Left lobe of liver (tissue), 2 donors: ENCODE results near the gene VWA8. TPM values are rescaled to one million over a fixed set of nuclear protein-coding genes. Genes with fewer than 3 reads are reported as not detected.
A peak's percentile ranks its signal among the peaks of the same experiment; 100 is the strongest.
"Not testable (repeated sequence)": the region's sequence is repeated elsewhere in the genome, so short reads cannot be mapped to it uniquely, and the experiment has no call there.

Experiments
- ATAC-seq: fragments of 200-7000 bp; cut with Tn5 transposase; one replicate; pipeline ENCODE4 v1.9.1; 2020; ENCODE audit warnings: mild to moderate bottlenecking, moderate library complexity
- DNase-seq: peaks from one replicate; pipeline ENCODE4 v3.0.0-alpha.2; 2020; ENCODE audit warnings: low spot score
- total RNA-seq: library from RNA; stranded (reverse); gene quantifications from one replicate; pipeline ENCODE4 v1.2.1, GENCODE V29; 2021
- donor health status: DM: no; HTN: no; CAD: no; lungs with moderate emphysema.
- donor health status: DM: no; HTN: yes; CAD: no.

Gene VWA8
- total RNA-seq, 1 donor from 2014 or later, result 24.8 TPM

- DNase-seq (no peak), ATAC-seq (no peak)
Observed at GRCh38 chr13:41624041-41624440, 336.9 kb downstream of the VWA8 start.

- DNase-seq, result no peak
- ATAC-seq, result peak; percentile 39
Observed at GRCh38 chr13:41622432-41623429, 338.2 kb downstream of the VWA8 start.

DNA sequence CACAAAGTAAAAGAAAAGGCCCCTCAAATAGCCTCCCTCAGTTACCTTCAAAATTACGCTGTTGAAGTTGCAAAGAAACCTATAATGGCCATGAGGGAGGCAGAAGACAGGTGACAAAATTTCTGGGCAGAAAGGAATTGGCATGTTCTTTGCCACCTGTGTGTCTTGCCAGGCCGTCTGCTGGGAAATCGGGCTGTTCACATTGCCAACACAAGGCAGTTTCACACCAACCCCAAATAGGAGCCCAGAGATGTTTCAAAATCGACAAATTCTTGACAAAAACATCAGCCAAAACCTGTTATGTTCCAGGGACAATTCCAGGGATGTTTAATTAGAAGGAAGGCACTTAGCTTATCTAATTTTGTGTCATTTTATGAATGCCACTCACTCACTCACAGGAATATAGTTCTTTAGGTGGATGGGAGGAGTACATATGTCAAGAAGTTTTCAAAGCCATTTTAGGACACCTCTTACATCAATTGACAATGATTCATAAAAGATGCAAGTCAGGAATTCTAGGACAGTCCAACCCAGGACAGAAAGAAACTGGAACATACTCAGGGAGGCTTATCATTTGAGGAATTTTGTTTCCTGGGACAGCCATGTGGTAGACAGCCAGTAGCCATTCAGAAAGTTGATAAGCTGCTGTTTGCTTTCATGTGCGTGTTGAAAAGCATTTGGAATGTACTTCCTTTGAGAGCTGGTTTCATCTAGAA is 339.0 kb downstream of the VWA8 start:
- ATAC-seq (peak; percentile 90), DNase-seq (peak; percentile 58)

GRCh38 chr13:41617633-41618032 is 343.3 kb downstream of the VWA8 start:
- ATAC-seq, DNase-seq: not testable (repeated sequence)

GRCh38 chr13:41616151-41616550 is 344.8 kb downstream of the VWA8 start:
- ATAC-seq (no peak), DNase-seq (no peak)

DNA sequence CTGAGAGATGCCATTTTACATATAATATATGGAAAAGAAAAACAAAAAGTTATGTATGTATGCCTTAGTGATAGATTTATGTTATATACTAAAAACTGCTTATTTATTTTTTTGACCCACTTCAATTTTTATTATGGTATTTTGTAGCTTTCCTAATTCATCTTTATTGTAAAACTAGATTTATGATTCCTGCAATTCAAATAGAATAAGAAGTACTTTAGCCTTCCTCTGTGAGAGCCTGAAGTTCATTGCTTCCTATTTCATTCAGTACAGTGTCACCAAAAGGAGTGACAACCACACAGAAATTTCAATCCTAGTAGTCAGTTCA is 345.4 kb downstream of the VWA8 start:
- ATAC-seq, result no peak
- no peak for DNase-seq

DNA sequence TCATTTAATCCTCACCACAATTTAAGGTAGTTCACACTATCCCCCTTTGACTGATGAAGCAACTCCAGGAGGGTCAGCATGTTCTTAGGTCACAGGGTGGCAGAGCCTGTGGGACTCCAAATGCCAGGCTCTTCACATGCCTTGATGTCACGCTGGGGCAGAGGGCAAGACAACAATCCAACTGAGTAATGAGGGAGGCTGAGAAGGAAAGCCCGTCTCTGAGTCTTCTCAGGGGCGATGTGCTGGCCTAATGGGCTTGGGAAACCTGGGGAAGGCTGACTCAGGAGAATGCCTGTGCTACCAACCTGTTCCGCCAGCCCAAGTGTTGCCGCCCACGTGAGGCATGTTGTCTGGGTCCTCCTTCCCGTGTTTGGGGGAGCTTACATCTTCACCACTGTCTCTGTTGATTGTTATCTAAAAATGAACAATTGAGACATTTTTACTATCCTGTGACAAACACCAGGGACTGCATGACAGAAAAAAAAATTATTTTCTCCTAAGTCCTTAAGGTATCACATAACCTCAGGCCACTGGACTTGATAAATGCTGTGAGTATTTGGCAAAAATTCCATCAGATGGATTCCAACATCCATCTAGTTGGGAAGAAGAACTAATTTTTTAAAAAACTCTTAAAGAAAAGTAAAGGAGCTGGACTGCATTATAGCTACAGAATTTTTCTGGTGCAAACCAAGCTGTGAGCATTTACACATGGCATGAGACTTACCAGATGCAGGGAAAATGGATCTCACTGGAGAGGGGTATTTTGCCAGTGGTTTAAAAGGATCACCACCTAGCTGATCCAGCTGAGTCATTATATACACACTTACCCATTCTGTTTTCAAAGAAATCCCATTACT is 346.0 kb downstream of the VWA8 start:
- no peak for ATAC-seq
- no peak for DNase-seq

DNA sequence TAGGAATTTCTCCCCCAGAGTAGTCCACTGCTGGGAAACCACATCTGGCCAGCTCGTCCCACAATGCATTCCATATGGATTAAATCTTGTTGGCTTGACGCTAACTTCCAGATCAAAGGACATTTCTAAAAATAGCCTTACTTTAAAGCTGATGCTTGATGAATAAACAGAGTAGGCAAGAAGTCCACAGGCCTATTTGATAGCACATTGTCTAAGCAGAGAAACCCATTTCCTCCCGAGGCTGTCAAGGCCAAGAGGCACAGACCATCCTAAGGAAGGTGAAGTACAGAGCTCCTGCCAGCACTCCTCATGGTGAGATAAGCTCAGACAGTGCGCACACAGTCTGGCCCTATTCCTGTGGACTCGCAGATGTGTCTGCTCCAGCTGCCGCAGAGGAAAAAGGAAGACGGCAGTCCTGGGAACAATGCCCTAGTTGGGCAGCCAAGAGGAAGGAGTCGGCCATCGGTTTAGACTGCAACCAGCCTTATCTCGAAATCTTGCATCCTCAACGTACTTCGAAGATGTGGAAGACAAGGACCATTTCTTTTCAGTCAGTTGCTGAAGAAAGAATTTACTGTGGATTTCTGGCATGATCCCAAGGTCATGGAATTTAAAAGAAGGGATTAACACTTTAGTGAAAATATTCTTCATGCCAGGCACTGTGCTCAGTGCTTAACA is 346.8 kb downstream of the VWA8 start:
- no peak for DNase-seq
- ATAC-seq, result peak; percentile 64

DNA sequence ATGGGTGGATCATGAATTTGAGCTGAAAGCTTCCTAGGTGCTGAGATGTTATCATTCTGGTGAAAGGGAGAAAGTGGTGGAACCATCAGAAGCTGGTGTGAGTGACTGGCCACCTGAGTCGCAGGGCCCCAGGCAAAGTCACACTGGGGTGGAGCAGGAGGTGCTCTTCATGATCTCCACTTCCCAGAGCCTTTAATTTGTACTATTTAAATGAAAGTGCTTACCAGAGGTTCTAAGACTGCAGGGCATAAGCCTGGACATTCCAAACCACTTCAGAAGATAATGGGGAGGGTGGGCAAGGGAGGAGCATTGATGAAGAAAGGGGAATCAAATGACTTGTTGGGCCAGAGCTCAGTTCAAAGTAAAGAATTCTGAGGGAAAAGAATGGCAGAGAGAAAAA is 347.4 kb downstream of the VWA8 start:
- ATAC-seq, result no peak
- DNase-seq, result no peak

GRCh38 chr13:41611385-41611784 is 349.5 kb downstream of the VWA8 start:
- ATAC-seq, result peak; percentile 36

GRCh38 chr13:41610404-41610803 is 350.5 kb downstream of the VWA8 start:
- DNase-seq, result no peak
- ATAC-seq, result no peak

More at GRCh38 chr13:41611385-41611784, 349.5 kb downstream of the VWA8 start:
- DNase-seq, result no peak

DNA sequence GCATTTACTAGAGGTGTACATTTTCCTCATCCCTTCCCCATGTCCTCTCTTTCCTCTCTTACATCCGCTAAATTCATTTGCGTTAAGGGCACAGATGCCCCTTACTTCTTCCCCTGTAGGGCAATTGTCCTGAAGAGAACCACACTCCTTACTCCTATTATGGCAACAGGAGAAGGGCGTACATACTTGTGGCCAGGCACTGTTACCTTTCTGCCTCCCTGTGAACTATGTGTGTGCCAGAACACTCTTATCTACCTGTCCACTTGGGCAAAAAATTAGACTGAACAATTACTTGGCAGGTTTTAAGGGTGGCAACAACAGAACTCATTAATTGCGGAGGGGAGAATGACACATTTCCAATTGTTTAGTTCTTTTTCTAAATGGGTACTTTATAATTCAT is 351.1 kb downstream of the VWA8 start:
- ATAC-seq, result no peak
- DNase-seq, result no peak

DNA sequence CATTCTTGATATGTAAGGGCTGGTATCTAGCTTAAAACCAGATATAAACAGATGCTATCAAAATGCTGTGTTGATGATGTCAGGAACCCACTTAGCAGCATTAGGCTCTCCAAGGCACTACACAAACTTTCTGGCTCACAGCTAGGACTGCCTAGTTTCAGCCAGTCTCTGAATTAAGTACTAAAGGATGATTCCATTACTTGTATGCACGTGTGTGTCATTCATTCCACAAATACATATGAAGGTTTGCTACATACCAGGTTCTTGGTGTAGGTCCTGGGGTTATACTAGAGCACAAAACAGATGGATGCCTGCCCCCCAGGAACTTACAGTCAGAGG is 352.1 kb downstream of the VWA8 start:
- no peak for ATAC-seq
- DNase-seq, result no peak

- DNase-seq (no peak), ATAC-seq (no peak)
Observed at GRCh38 chr13:41608111-41608838, 352.6 kb downstream of the VWA8 start.

- ATAC-seq (peak; percentile 25), DNase-seq (no peak)
Observed at GRCh38 chr13:41606646-41607045, 354.3 kb downstream of the VWA8 start.

DNA sequence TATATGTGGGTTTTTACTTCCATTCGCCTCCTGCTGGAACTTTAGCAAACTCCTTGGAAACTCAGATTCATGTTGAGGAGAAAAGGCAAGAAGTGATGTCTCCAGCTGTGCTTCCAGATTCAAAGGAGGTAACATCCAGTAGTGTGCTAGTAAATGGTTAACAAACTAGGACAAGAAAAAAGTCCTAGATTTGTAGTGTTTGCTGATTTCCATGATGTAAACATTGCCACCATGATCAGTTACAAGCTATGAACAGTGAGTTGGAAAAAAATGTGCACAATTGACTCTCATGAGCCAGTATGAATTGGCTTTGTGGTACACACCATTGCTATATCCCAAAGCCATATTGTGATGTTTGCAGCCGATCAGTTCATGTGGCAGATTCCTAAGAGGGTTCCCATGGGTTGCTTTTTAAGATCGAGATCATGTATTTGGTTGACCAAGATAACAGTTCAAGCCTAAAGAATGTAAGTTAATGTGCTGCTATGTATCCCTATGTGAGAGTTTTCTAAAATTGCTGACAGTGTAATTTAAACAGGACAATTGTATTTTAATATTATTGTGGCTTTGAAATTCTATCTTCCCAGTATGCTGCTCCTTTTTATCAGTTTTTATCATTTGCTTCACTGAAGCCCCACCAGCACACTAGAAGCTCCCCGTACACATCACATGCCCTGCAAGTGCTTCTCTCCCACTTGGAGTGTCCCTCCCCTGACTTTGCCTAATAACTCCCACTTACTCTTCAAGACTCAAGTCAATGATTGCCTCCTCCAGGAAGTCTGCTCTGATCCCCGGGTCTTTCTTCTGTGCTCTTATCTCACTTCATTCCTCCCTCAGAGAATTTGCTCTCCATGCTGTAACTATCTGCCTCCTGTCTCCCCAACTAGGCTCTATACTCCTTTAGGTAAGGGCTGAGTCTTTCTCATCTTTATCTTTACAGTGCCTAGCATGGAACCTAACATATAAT is 355.3 kb downstream of the VWA8 start:
- no peak for ATAC-seq
- no peak for DNase-seq

DNA sequence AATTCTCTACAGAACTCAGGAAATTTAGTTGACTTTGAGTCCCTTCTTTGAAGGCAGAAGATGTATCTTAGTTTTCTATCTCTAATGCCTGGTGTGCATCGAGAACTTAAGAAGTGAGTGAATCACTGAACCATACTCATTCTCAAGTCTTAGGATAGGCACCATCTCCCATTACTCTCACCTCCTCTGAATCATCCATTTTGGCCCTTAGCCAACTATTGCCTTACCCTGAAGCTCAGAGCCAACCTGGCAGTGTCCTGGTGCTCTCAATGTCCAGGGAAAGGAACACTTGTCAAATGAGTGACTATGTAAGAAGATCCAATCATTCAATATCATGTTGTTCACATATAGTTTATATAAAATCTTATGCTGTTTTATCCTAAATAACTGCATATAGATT is 357.0 kb downstream of the VWA8 start:
- no peak for DNase-seq
- ATAC-seq, result peak; percentile 74

DNA sequence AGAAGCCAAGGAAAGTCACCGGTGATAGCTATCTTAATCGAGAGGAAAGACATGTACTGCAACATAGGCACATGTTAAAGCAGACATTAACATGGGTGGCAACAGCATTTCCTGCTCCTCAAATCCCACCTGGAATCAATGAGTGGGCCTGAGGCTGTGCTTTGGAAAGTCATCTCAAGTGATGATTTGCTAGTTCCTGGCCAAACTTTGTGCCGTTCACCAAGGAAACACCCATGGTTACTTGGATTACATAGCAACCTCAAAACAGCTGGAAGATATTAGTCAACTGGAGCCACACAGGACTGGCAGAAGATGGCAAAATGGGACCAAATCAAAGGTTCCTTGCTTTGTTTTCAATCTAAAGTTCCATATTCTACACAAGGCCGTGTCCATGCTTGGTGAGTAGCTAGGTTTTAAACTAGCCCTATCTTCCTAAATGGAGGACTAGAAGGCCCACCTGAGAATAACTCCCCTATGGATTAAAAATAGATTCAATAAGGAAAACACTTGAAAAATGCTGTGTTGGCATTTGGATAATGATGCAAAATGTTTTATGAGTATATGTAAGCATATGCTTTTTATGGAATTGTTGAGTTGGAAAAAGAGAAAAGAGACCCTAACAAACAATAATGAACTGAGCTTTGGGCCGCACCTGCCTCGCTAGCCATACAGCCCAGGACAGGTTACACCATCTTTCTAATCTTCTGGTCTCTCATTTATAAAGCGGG is 359.0 kb downstream of the VWA8 start:
- no peak for DNase-seq

More for the DNA sequence above, 359.0 kb downstream of the VWA8 start:
- no peak for ATAC-seq
